DMS53 (cell line): Measurements from ENCODE around the gene PLXNA4.

Experiments
- DNase-seq: peaks from one replicate; lab custom pipeline; 2025; lab: John Stamatoyannopoulos, UW

Gene PLXNA4

GRCh38 chr7:132352800-132353199 lies 223.5 kb downstream of the PLXNA4 start:
- DNase-seq = no peak

GRCh38 chr7:132351954-132352499 lies 224.2 kb downstream of the PLXNA4 start:
- no peak for DNase-seq

GRCh38 chr7:132350741-132351140 lies 225.5 kb downstream of the PLXNA4 start:
- DNase-seq = no peak

- no peak for DNase-seq
These were observed 227.2 kb downstream of the PLXNA4 start for GRCh38 chr7:132349075-132349474.

- DNase-seq = no peak
These were observed 227.9 kb downstream of the PLXNA4 start for GRCh38 chr7:132348341-132348740.

- no peak for DNase-seq
These were observed 228.4 kb downstream of the PLXNA4 start for GRCh38 chr7:132347858-132348257.

GRCh38 chr7:132347123-132347522 lies 229.1 kb downstream of the PLXNA4 start:
- peak; percentile 10 for DNase-seq

- no peak for DNase-seq
These were observed 230.6 kb downstream of the PLXNA4 start for GRCh38 chr7:132345543-132346129.

- no peak for DNase-seq
These were observed 231.2 kb downstream of the PLXNA4 start for GRCh38 chr7:132345030-132345429.

- no peak for DNase-seq
These were observed 233.1 kb downstream of the PLXNA4 start for GRCh38 chr7:132343199-132343598.

- DNase-seq = no peak
These were observed 238.7 kb downstream of the PLXNA4 start for GRCh38 chr7:132337450-132338080.

GRCh38 chr7:132336797-132337196 lies 239.5 kb downstream of the PLXNA4 start:
- DNase-seq = no peak

GRCh38 chr7:132333301-132333700 lies 243.0 kb downstream of the PLXNA4 start:
- no peak for DNase-seq

GRCh38 chr7:132328760-132329159 lies 247.5 kb downstream of the PLXNA4 start:
- DNase-seq = no peak

- no peak for DNase-seq
These were observed 248.1 kb downstream of the PLXNA4 start for GRCh38 chr7:132328047-132328620.

- DNase-seq = no peak
These were observed 249.2 kb downstream of the PLXNA4 start for GRCh38 chr7:132326878-132327589.

GRCh38 chr7:132322970-132323369 lies 253.3 kb downstream of the PLXNA4 start:
- no peak for DNase-seq

GRCh38 chr7:132321387-132321786 lies 254.9 kb downstream of the PLXNA4 start:
- DNase-seq = no peak

GRCh38 chr7:132319481-132319880 lies 256.8 kb downstream of the PLXNA4 start:
- DNase-seq = no peak

- DNase-seq = peak; percentile 91
These were observed 257.6 kb downstream of the PLXNA4 start for GRCh38 chr7:132318352-132319318.

GRCh38 chr7:132317701-132318351 lies 258.4 kb downstream of the PLXNA4 start:
- no peak for DNase-seq
